Hepatocyte (in vitro differentiated cells): ENCODE data around the gene HTRA2. TPM values are rescaled to one million over a fixed set of nuclear protein-coding genes. Genes with fewer than 3 reads are reported as not detected.

Experiments used
- DNase-seq: peaks from one replicate; pipeline ENCODE4 v3.0.0-alpha.2; 2016; ENCODE audit warnings: low spot score
- H2AFZ ChIP-seq: fragments of 200-600 bp; sonication (generic); 2 replicates; pipeline ENCODE4 v1.6.0; 2016; ENCODE audit warnings: antibody characterized with exemption, mild to moderate bottlenecking
- H3K27ac ChIP-seq: fragments of 200-600 bp; sonication (generic); 2 replicates; pipeline ENCODE4 v1.5.1; 2016; ENCODE audit warnings: mild to moderate bottlenecking
- H3K27me3 ChIP-seq: fragments of 200-600 bp; sonication (generic); 2 replicates; pipeline ENCODE4 v1.6.1; 2016
- H3K36me3 ChIP-seq: fragments of 200-600 bp; sonication (generic); replicated peaks from 2 replicates; pipeline ENCODE4 v1.5.1; 2016; ENCODE audit warnings: low read depth; ENCODE audit not compliant: insufficient read depth
- H3K4me1 ChIP-seq: fragments of 200-600 bp; sonication (generic); 2 replicates; pipeline ENCODE4 v1.5.1; 2016; ENCODE audit warnings: mild to moderate bottlenecking, moderate library complexity; ENCODE audit not compliant: insufficient read depth
- H3K4me2 ChIP-seq: fragments of 200-600 bp; sonication (generic); 2 replicates; pipeline ENCODE4 v1.6.0; 2016
- H3K4me3 ChIP-seq: fragments of 200-600 bp; sonication (generic); 2 replicates; pipeline ENCODE4 v1.5.1; 2016; ENCODE audit warnings: mild to moderate bottlenecking
- H3K79me2 ChIP-seq: fragments of 200-600 bp; sonication (generic); 2 replicates; pipeline ENCODE4 v1.6.0; 2017; ENCODE audit warnings: mild to moderate bottlenecking
- H3K9me2 ChIP-seq: fragments of 200-600 bp; sonication (generic); replicated peaks from 2 replicates; pipeline ENCODE4 v1.6.0; 2017; ENCODE audit warnings: mild to moderate bottlenecking; ENCODE audit not compliant: insufficient read depth
- H3K9me3 ChIP-seq: fragments of 200-600 bp; sonication (generic); 2 replicates; pipeline ENCODE4 v1.5.1; 2016; ENCODE audit warnings: low read depth, mild to moderate bottlenecking
- H4K20me1 ChIP-seq: fragments of 200-600 bp; sonication (generic); 2 replicates; pipeline ENCODE4 v1.6.0; 2016; ENCODE audit warnings: mild to moderate bottlenecking; ENCODE audit not compliant: insufficient read depth, poor library complexity, severe bottlenecking
- EZH2 ChIP-seq: fragments of 200-600 bp; sonication (generic); IDR thresholded peaks from 2 replicates; pipeline ENCODE4 v1.6.1; 2016; ENCODE audit warnings: antibody characterized with exemption, mild to moderate bottlenecking, borderline replicate concordance
- EZH2phosphoT487 ChIP-seq: fragments of 200-600 bp; sonication (generic); IDR thresholded peaks from one replicate; pipeline ENCODE4 v1.6.1; 2018; ENCODE audit warnings: antibody characterized with exemption, mild to moderate bottlenecking, low read depth, moderate library complexity; ENCODE audit not compliant: unreplicated experiment, severe bottlenecking
- WGBS: methylation state at CpG from one replicate; pipeline ENCODE4 v1.1.6; 2016; ENCODE audit warnings: low lambda C conversion rate; ENCODE audit errors: missing lambda C conversion rate; 5-methylcytosine and 5-hydroxymethylcytosine counted together
- polyA plus RNA-seq: library from polyadenylated mRNA; unstranded; fragments of >200 nt; fragmentation: Nextera tagmentation; extraction: Ambion mirVana; gene quantifications from 2 replicates; pipeline ENCODE4 v1.2.1, GENCODE V29; 2016
- total RNA-seq: library from RNA; depleted of rRNA; stranded (reverse); fragments of >200 nt; gene quantifications from 2 replicates; pipeline ENCODE4 v1.2.3, GENCODE V29; 2014
- TF ChIP-seq, protein P1 (sequence below): fragments of 200-600 bp; sonication (generic); IDR thresholded peaks from 2 replicates; pipeline ENCODE4 v1.5.1; 2016; ENCODE audit warnings: antibody characterized with exemption, mild to moderate bottlenecking; ENCODE audit not compliant: poor library complexity

HTRA2 gene
- total and polyA plus RNA-seq, 2 experiments from 2014 or later, result 31.2 to 33.5 TPM

DNA sequence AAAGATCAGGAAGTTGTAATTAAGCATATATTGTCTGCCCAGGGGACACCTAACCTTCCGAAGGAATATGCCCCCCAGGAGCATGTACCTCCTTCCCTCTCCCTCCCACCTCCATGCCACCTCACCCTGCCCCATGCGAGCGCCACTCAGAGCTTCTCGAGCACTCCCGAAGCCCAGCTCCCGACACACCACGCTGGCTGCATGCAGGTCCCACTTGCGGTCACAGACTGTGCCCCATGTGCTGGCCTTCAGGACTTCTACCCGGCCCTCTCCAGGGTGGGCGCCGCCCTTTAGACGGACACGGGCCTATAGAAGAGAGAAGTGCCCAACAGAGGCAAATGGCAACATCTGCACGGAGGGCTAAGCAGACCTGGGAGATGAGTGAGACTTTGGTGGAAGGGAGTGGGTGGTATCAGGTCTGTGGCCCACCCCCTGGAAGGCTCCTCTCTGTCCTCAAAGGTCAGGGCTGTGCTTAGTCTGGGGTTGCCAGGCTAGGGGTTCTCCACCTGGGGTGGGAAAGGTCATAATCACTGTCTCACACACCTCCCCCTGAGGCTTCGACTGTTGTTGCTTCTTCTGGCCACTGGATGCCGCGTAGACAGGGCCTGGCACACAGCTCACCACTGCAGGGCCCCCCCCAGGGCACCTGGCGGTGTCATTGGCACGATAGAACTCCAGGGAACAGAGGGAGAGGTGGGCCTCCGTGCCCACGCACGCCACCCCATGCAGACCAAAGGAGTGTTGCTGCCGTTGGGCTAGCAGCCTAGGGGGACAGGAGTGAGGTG is 6.6 kb downstream of the HTRA2 start:
- H3K9me3 ChIP-seq, result no peaks in the 10 kb centered on the region
- no peaks in the 10 kb centered on the region for H3K36me3 ChIP-seq
- H3K4me3 ChIP-seq, result no peak overlapping the region
- H3K9me2 ChIP-seq, result no peaks in the 10 kb centered on the region
- H3K4me2 ChIP-seq, result no peak overlapping the region
- TF ChIP-seq EZH2phosphoT487, result no peak
- TF ChIP-seq, protein P1, sequence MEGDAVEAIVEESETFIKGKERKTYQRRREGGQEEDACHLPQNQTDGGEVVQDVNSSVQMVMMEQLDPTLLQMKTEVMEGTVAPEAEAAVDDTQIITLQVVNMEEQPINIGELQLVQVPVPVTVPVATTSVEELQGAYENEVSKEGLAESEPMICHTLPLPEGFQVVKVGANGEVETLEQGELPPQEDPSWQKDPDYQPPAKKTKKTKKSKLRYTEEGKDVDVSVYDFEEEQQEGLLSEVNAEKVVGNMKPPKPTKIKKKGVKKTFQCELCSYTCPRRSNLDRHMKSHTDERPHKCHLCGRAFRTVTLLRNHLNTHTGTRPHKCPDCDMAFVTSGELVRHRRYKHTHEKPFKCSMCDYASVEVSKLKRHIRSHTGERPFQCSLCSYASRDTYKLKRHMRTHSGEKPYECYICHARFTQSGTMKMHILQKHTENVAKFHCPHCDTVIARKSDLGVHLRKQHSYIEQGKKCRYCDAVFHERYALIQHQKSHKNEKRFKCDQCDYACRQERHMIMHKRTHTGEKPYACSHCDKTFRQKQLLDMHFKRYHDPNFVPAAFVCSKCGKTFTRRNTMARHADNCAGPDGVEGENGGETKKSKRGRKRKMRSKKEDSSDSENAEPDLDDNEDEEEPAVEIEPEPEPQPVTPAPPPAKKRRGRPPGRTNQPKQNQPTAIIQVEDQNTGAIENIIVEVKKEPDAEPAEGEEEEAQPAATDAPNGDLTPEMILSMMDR, result no peak
- TF ChIP-seq EZH2, result no peak
- H3K27me3 ChIP-seq, result no peaks in the 10 kb centered on the region
- DNase-seq, result no peak
- peaks cover under 1% of the 10 kb centered on the region for H3K79me2 ChIP-seq
- WGBS, result 90% methylated on average over 23 of the region's 23 CpGs
- no peak overlapping the region for H2AFZ ChIP-seq
- no peaks in the 10 kb centered on the region for H3K4me1 ChIP-seq
- no peaks in the 10 kb centered on the region for H4K20me1 ChIP-seq
- H3K27ac ChIP-seq, result no peak overlapping the region

DNA sequence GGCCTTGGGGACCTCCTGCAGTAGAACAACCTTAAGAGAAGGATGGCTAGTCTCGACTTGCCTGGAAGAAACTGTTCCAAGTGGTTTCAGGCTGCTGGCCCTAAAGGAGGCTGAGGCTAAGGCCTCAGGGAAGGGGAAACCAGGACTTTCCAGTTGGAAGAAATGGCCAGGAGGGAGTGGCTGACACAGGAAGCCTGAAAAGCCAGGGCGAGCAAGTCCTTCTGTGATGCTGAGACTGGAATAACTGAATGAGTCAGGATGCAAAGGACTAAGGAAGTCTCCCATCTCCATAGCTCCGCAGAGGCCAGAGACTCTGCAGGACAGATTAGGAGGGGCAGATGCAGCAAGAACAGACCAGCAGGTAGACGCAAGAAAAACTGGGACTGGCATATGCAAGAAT is 7.4 kb downstream of the HTRA2 start:
- no peaks in the 10 kb centered on the region for H3K4me1 ChIP-seq
- H2AFZ ChIP-seq, result no peak overlapping the region
- no peaks in the 10 kb centered on the region for H3K36me3 ChIP-seq
- TF ChIP-seq, protein P1, result no peak
- no peak for TF ChIP-seq EZH2
- no peak for TF ChIP-seq EZH2phosphoT487
- no peaks in the 10 kb centered on the region for H3K9me2 ChIP-seq
- no peak overlapping the region for H3K27ac ChIP-seq
- DNase-seq, result no peak
- H3K4me3 ChIP-seq, result no peak overlapping the region
- H3K9me3 ChIP-seq, result no peaks in the 10 kb centered on the region
- H3K79me2 ChIP-seq, result no peaks in the 10 kb centered on the region
- 89% methylated on average over 4 of the region's 4 CpGs for WGBS
- H3K4me2 ChIP-seq, result no peak overlapping the region
- no peaks in the 10 kb centered on the region for H3K27me3 ChIP-seq
- H4K20me1 ChIP-seq, result no peaks in the 10 kb centered on the region

DNA sequence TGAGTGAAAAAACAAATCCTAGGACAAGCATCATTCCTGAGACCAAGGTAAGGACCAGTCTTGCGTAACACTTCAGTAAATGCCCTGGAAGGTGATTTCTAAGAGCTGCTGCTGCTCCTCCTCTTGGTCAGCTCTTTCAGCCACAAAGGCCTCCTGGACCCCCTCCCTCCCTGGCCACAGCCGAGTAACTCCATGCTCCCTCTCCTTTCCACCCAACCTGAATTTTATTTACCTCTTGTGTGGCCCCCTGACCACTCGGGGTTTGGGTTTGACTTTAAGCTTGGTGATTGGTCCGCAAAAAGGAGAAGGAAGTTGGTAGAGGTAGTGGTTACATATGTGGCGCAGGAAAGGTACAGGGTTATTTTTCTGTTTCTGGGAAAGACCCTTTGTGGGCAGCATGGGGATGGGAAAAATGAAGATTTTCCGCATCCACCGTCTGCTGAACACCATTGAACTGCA is 9.2 kb downstream of the HTRA2 start:
- no peaks in the 10 kb centered on the region for H3K4me1 ChIP-seq
- H3K79me2 ChIP-seq, result no peaks in the 10 kb centered on the region
- H3K27ac ChIP-seq, result no peak overlapping the region
- DNase-seq, result no peak
- no peaks in the 10 kb centered on the region for H3K36me3 ChIP-seq
- TF ChIP-seq, protein P1, result no peak
- no peak for TF ChIP-seq EZH2
- TF ChIP-seq EZH2phosphoT487, result no peak
- no peak overlapping the region for H3K4me2 ChIP-seq
- H3K9me2 ChIP-seq, result no peaks in the 10 kb centered on the region
- H4K20me1 ChIP-seq, result no peaks in the 10 kb centered on the region
- WGBS, result 80% methylated on average over 7 of the region's 7 CpGs
- no peak overlapping the region for H2AFZ ChIP-seq
- no peak overlapping the region for H3K4me3 ChIP-seq
- H3K27me3 ChIP-seq, result no peaks in the 10 kb centered on the region
- no peaks in the 10 kb centered on the region for H3K9me3 ChIP-seq
